H9 (cell line): ENCODE measurements around the gene NUP210. TPM values are rescaled to one million over a fixed set of nuclear protein-coding genes. Genes with fewer than 3 reads are reported as not detected.

Experiments used
- DNase-seq: peaks from one replicate; pipeline ENCODE4 v3.0.0-alpha.2; 2017
- H2AFZ ChIP-seq: one replicate; pipeline ENCODE4 v1.6.1; 2013; ENCODE audit warnings: mild to moderate bottlenecking, low read length, control low read depth, moderate library complexity
- H2AK5ac ChIP-seq: 2 replicates; pipeline ENCODE4 v1.6.1; 2013; ENCODE audit warnings: low read length, control low read depth, mixed read lengths; ENCODE audit not compliant: insufficient read length
- H2BK120ac ChIP-seq: one replicate; pipeline ENCODE4 v1.6.1; 2013; ENCODE audit warnings: low read depth, mild to moderate bottlenecking, low read length, control low read depth, inconsistent platforms; ENCODE audit not compliant: poor library complexity, severe bottlenecking
- H2BK12ac ChIP-seq: 2 replicates; pipeline ENCODE4 v1.6.1; 2013; ENCODE audit warnings: low read length, control low read depth, mixed read lengths, low read depth; ENCODE audit not compliant: insufficient read length
- H2BK15ac ChIP-seq: 2 replicates; pipeline ENCODE4 v1.6.1; 2013; ENCODE audit warnings: low read depth, low read length, control low read depth
- H2BK20ac ChIP-seq: one replicate; pipeline ENCODE4 v1.6.1; 2013; ENCODE audit warnings: low read depth, mild to moderate bottlenecking, low read length, control low read depth, inconsistent platforms; ENCODE audit not compliant: poor library complexity, severe bottlenecking
- H2BK5ac ChIP-seq: 2 replicates; pipeline ENCODE4 v1.6.1; 2013; ENCODE audit warnings: low read length, control low read depth, mixed read lengths; ENCODE audit not compliant: insufficient read length
- H3K14ac ChIP-seq: 2 replicates; pipeline ENCODE4 v1.6.1; 2013; ENCODE audit warnings: low read length, control low read depth; ENCODE audit not compliant: insufficient read depth
- H3K18ac ChIP-seq: 2 replicates; pipeline ENCODE4 v1.6.1; 2013; ENCODE audit warnings: low read depth, mild to moderate bottlenecking, mixed read lengths, low read length, control low read depth; ENCODE audit not compliant: insufficient read length
- H3K23ac ChIP-seq: 2 replicates; pipeline ENCODE4 v1.6.1; 2013; ENCODE audit warnings: low read length, control low read depth, mixed read lengths, low read depth; ENCODE audit not compliant: insufficient read length
- H3K23me2 ChIP-seq: 2 replicates; pipeline ENCODE4 v1.6.1; 2013; ENCODE audit warnings: low read depth, mild to moderate bottlenecking, mixed read lengths, low read length, control low read depth; ENCODE audit not compliant: insufficient read length, poor library complexity, severe bottlenecking
- H3K27ac ChIP-seq: 2 replicates; pipeline ENCODE4 v1.5.1; 2013; ENCODE audit warnings: low read length, control low read depth, mixed read lengths, low read depth; ENCODE audit not compliant: insufficient read length
- H3K27me3 ChIP-seq: 2 replicates; pipeline ENCODE4 v1.6.1; 2013; ENCODE audit warnings: low read length, control low read depth, inconsistent platforms; ENCODE audit not compliant: insufficient read depth
- H3K4ac ChIP-seq: 2 replicates; pipeline ENCODE4 v1.6.1; 2013; ENCODE audit warnings: low read depth, mild to moderate bottlenecking, control low read depth, inconsistent platforms, low read length, moderate library complexity
- H3K4me1 ChIP-seq: 2 replicates; pipeline ENCODE4 v1.6.1; 2013; ENCODE audit warnings: low read length, control low read depth, inconsistent platforms; ENCODE audit not compliant: insufficient read depth
- H3K4me2 ChIP-seq: 2 replicates; pipeline ENCODE4 v1.6.1; 2013; ENCODE audit warnings: low read length, control low read depth, mixed read lengths; ENCODE audit not compliant: insufficient read length, insufficient read depth
- H3K56ac ChIP-seq: 2 replicates; pipeline ENCODE4 v1.6.1; 2013; ENCODE audit warnings: low read depth, mild to moderate bottlenecking, mixed read lengths, low read length, control low read depth; ENCODE audit not compliant: insufficient read length
- H3K79me1 ChIP-seq: 2 replicates; pipeline ENCODE4 v1.6.1; 2013; ENCODE audit warnings: low read depth, mild to moderate bottlenecking, moderate library complexity, low read length, control low read depth, inconsistent platforms; ENCODE audit not compliant: insufficient read depth, poor library complexity, severe bottlenecking
- H3K79me2 ChIP-seq: 2 replicates; pipeline ENCODE4 v1.6.1; 2013; ENCODE audit warnings: low read length, control low read depth, inconsistent platforms; ENCODE audit not compliant: insufficient read depth
- H3K9ac ChIP-seq: 2 replicates; pipeline ENCODE4 v1.6.1; 2013; ENCODE audit warnings: low read length, control low read depth, mixed read lengths; ENCODE audit not compliant: insufficient read length; ENCODE audit errors: extremely low read depth
- H3K9me3 ChIP-seq: one replicate; pipeline ENCODE4 v1.6.1; 2013; ENCODE audit warnings: low read depth, low read length, inconsistent platforms; ENCODE audit not compliant: control insufficient read depth
- H3T11ph ChIP-seq: one replicate; pipeline ENCODE4 v1.6.1; 2013; ENCODE audit warnings: mild to moderate bottlenecking, low read length, control low read depth, inconsistent platforms
- H4K20me1 ChIP-seq: one replicate; pipeline ENCODE4 v1.6.1; 2013; ENCODE audit not compliant: control insufficient read depth, insufficient read length, insufficient read depth
- H4K5ac ChIP-seq: 2 replicates; pipeline ENCODE4 v1.6.1; 2013; ENCODE audit warnings: low read depth, mild to moderate bottlenecking, mixed read lengths, low read length, control low read depth; ENCODE audit not compliant: insufficient read length
- H4K8ac ChIP-seq: replicated peaks from 2 replicates; pipeline ENCODE4 v1.6.1; 2013; ENCODE audit warnings: low read length, control low read depth, mixed read lengths, low read depth; ENCODE audit not compliant: insufficient read length
- H4K91ac ChIP-seq: 2 replicates; pipeline ENCODE4 v1.6.1; 2013; ENCODE audit warnings: low read depth, mild to moderate bottlenecking, moderate library complexity, mixed read lengths, low read length, control low read depth; ENCODE audit not compliant: insufficient read length
- H3K27ac Mint-ChIP-seq, 3 experiments: 2 replicates in 2 of 3; 3 replicates in 1 of 3; pipeline ENCODE4 v1.8.0; 2020 to 2021; ENCODE audit warnings: mixed read lengths in 3 of 3, mild to moderate bottlenecking in 1 of 3, moderate library complexity in 1 of 3
- H3K27me3 Mint-ChIP-seq: 2 replicates; pipeline ENCODE4 v1.8.0; 2021; ENCODE audit warnings: low read depth, mild to moderate bottlenecking, moderate library complexity, mixed read lengths
- H3K36me3 Mint-ChIP-seq, 3 experiments: 2 replicates in 2 of 3; 3 replicates in 1 of 3; pipeline ENCODE4 v1.8.0; 2020 to 2021; ENCODE audit warnings: low read depth in 3 of 3, mixed read lengths in 3 of 3; ENCODE audit not compliant: insufficient read depth in 1 of 3
- H3K4me1 Mint-ChIP-seq, 2 experiments: 2 replicates each; pipeline ENCODE4 v1.8.0; 2020; ENCODE audit warnings: mixed read lengths in 2 of 2
- H3K4me3 Mint-ChIP-seq, 2 experiments: 2 replicates in 1 of 2; 3 replicates in 1 of 2; pipeline ENCODE4 v1.8.0; 2020 to 2021; ENCODE audit warnings: mild to moderate bottlenecking in 2 of 2, mixed read lengths in 2 of 2, moderate library complexity in 1 of 2
- H3K9me3 Mint-ChIP-seq, 2 experiments: 2 replicates in 1 of 2; 3 replicates in 1 of 2; pipeline ENCODE4 v1.8.0; 2020; ENCODE audit warnings: mild to moderate bottlenecking in 2 of 2, mixed read lengths in 2 of 2, moderate library complexity in 1 of 2
- WGBS: extraction: QIAGEN DNeasy Blood & Tissue Kit; methylation state at CpG from one replicate; pipeline ENCODE4 v1.1.7; 2013; ENCODE audit warnings: missing lambda C conversion rate, low lambda C conversion rate, mixed read lengths; ENCODE audit not compliant: insufficient read length; ENCODE audit errors: extremely low coverage; 5-methylcytosine and 5-hydroxymethylcytosine counted together
- total RNA-seq: library from RNA; stranded (reverse); gene quantifications from 2 replicates; pipeline ENCODE4 v1.2.1, GENCODE V29; 2021
- TF ChIP-seq, protein P1 (sequence below): fragments of 200-600 bp; sonication (generic); conservative IDR thresholded peaks from 3 replicates; pipeline ENCODE4 v1.8.0; 2021; ENCODE audit warnings: antibody characterized with exemption, mild to moderate bottlenecking

NUP210 gene
- total RNA-seq, 1 experiment from 2014 or later: 48.8 TPM

DNA sequence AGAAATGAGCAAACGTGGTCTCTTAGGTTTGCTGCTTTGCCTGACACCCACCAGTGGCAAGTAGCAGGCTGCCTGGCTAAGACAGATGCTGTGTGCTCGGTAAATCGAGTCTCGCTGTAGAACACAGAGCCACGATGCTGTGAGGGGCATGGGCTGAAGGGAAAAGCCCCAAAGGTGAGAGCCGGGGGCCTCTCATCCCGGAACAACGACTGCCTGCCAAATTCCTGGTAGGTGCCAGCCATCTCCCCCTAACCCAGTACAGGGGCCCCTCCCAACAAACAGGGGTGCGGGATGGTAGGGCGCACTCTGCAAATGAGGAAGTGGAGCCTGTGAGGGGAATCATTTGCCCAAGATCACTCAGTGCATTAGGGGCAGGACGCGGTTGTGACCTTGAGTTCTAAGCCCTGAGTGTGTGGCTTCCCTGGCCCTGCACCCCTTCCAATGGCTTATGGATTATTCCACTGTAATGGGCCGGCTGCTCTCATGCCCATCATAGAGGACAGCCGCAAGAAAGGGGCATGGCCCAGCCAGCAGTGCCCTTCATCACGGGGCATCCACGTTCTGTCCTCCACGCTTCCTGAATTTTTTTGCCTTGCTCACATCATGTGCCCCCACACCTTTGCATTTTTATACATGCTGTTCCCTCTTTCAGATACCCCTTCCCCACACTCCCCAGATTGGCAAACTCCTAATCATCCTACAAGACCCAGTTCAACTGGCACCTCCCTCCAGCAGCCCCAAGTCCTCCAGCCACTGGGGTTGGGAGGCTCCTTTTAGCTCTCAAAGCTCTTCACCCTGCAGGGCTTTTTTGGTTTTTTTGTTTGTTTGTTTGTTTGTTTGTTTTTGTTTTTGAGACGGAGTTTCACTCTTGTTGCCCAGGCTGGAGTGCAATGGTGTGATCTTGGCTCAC, 125.4 kb downstream of the NUP210 start:
- H2BK120ac ChIP-seq: no peak overlapping the region
- no CpG with 5 or more reads among the region's 18 CpGs for WGBS
- DNase-seq: no peak

More for the DNA sequence above, 125.4 kb downstream of the NUP210 start:
- H2BK15ac ChIP-seq: no peak overlapping the region
- no peak overlapping the region for H2AK5ac ChIP-seq
- H3K9me3 ChIP-seq: no peaks in the 10 kb centered on the region
- peaks cover 12% of the 10 kb centered on the region for H3K4me1 ChIP-seq
- no peak overlapping the region for H3K27ac ChIP-seq
- H3K79me2 ChIP-seq: no peaks in the 10 kb centered on the region
- no peak overlapping the region for H4K91ac ChIP-seq
- no peak overlapping the region; the same call in 1 of the 2 replicates for H3K14ac ChIP-seq
- no peak overlapping the region for H3K4me2 ChIP-seq
- H2AFZ ChIP-seq: no peak overlapping the region
- H2BK5ac ChIP-seq: no peak overlapping the region
- no peak overlapping the region for H3T11ph ChIP-seq
- Mint-ChIP-seq H3K9me3 (no peaks in the 10 kb centered on the region), H3K36me3 (no peaks in the 10 kb centered on the region), H3K4me3 (no peak overlapping the region), H3K4me1 (peaks cover 24 to 27% of the 10 kb centered on the region in 2 experiments), H3K27ac (no peak overlapping the region; a peak in 2 of 7 replicates), H3K27me3 (peaks cover 7% of the 10 kb centered on the region)
- TF ChIP-seq, protein P1, sequence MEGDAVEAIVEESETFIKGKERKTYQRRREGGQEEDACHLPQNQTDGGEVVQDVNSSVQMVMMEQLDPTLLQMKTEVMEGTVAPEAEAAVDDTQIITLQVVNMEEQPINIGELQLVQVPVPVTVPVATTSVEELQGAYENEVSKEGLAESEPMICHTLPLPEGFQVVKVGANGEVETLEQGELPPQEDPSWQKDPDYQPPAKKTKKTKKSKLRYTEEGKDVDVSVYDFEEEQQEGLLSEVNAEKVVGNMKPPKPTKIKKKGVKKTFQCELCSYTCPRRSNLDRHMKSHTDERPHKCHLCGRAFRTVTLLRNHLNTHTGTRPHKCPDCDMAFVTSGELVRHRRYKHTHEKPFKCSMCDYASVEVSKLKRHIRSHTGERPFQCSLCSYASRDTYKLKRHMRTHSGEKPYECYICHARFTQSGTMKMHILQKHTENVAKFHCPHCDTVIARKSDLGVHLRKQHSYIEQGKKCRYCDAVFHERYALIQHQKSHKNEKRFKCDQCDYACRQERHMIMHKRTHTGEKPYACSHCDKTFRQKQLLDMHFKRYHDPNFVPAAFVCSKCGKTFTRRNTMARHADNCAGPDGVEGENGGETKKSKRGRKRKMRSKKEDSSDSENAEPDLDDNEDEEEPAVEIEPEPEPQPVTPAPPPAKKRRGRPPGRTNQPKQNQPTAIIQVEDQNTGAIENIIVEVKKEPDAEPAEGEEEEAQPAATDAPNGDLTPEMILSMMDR: no peak
- no peaks in the 10 kb centered on the region for H3K27me3 ChIP-seq
- no peaks in the 10 kb centered on the region for H3K23me2 ChIP-seq
- H4K5ac ChIP-seq: no peak overlapping the region
- no peak overlapping the region for H3K23ac ChIP-seq
- no peak overlapping the region for H2BK20ac ChIP-seq
- H3K18ac ChIP-seq: no peak overlapping the region
- no peaks in the 10 kb centered on the region for H4K20me1 ChIP-seq
- no peaks in the 10 kb centered on the region for H3K79me1 ChIP-seq
- no peak overlapping the region for H2BK12ac ChIP-seq
- no peak overlapping the region for H3K9ac ChIP-seq
- H3K4ac ChIP-seq: no peak overlapping the region
- H4K8ac ChIP-seq: no peak overlapping the region
- H3K56ac ChIP-seq: no peak overlapping the region
